CD4-positive, CD25-positive, alpha-beta regulatory T cell (primary cell): ENCODE measurements around the gene SLC20A1. TPM values are rescaled to one million over a fixed set of nuclear protein-coding genes. Genes with fewer than 3 reads are reported as not detected.

Source experiments
- ATAC-seq, 2 donors: fragments of 150-1000 bp; cut with Tn5 transposase; one replicate each; pipeline ENCODE4 v1.10.0; 2021; ENCODE audit warnings: low read depth in 2 of 2, moderate number of reproducible peaks in 2 of 2, moderate library complexity in 1 of 2
- DNase-seq, 3 donors: peaks; one replicate each; pipeline versions ENCODE4 v3.0.0 to v3.0.0-alpha.2; 2012 to 2022; ENCODE audit warnings: mixed read lengths in 1 of 3
- H3K27ac ChIP-seq: one replicate; pipeline ENCODE4 v1.7.0; 2013; ENCODE audit warnings: mild to moderate bottlenecking, low read length; ENCODE audit not compliant: insufficient read depth, poor library complexity, severe bottlenecking
- H3K27me3 ChIP-seq: one replicate; pipeline ENCODE4 v1.7.0; 2013; ENCODE audit warnings: low read length; ENCODE audit not compliant: control insufficient read depth, insufficient read depth
- H3K36me3 ChIP-seq: one replicate; pipeline ENCODE4 v1.7.0; 2013; ENCODE audit warnings: mild to moderate bottlenecking, low read length, moderate library complexity; ENCODE audit not compliant: control insufficient read depth, insufficient read depth
- H3K4me1 ChIP-seq: 2 replicates; pipeline ENCODE4 v1.7.0; 2013; ENCODE audit warnings: mild to moderate bottlenecking, low read length; ENCODE audit not compliant: insufficient read depth, control insufficient read depth, poor library complexity, severe bottlenecking
- H3K4me3 ChIP-seq: one replicate; pipeline ENCODE4 v1.7.0; 2013; ENCODE audit warnings: low read depth, mild to moderate bottlenecking, low read length, moderate library complexity
- H3K9me3 ChIP-seq, 2 experiments: 1 replicate in 1 of 2; 2 replicates in 1 of 2; pipeline ENCODE4 v1.7.0; 2013; ENCODE audit warnings: low read length in 2 of 2, mild to moderate bottlenecking in 1 of 2, moderate library complexity in 1 of 2; ENCODE audit not compliant: control insufficient read depth in 2 of 2
- H3K27ac Mint-ChIP-seq, 3 donors: one replicate each; pipeline ENCODE4 v1.8.0; 2020 to 2022; ENCODE audit warnings: mild to moderate bottlenecking in 3 of 3, mixed read lengths in 3 of 3, moderate library complexity in 2 of 3
- H3K27me3 Mint-ChIP-seq: one replicate; pipeline ENCODE4 v1.8.0; 2022; ENCODE audit warnings: mild to moderate bottlenecking, mixed read lengths
- H3K36me3 Mint-ChIP-seq: one replicate; pipeline ENCODE4 v1.8.0; 2020; ENCODE audit warnings: mixed read lengths
- H3K4me1 Mint-ChIP-seq, 4 donors: one replicate each; pipeline ENCODE4 v1.8.0; 2020 to 2022; ENCODE audit warnings: mixed read lengths in 4 of 4, mild to moderate bottlenecking in 1 of 4
- H3K4me3 Mint-ChIP-seq, 4 donors: one replicate each; pipeline ENCODE4 v1.8.0; 2020 to 2022; ENCODE audit warnings: mild to moderate bottlenecking in 4 of 4, mixed read lengths in 4 of 4, moderate library complexity in 3 of 4
- H3K9me3 Mint-ChIP-seq, 7 donors: one replicate each; pipeline ENCODE4 v1.8.0; 2020 to 2022; ENCODE audit warnings: mixed read lengths in 7 of 7, mild to moderate bottlenecking in 3 of 7, moderate library complexity in 2 of 7
- polyA plus RNA-seq, 4 donors: library from polyadenylated mRNA; unstranded; fragments of 300-500 nt; fragmentation: Illumina TruSeq; gene quantifications; one replicate each; pipeline ENCODE4 v1.2.3, GENCODE V29; 2021
- total RNA-seq: library from RNA; stranded (reverse); gene quantifications from one replicate; pipeline ENCODE4 v1.2.3, GENCODE V29; 2022

Gene SLC20A1
- total RNA-seq (130 TPM), polyA plus RNA-seq (10 to 100 TPM; 18.1 to 30.7 (median 24.9) TPM)

DNA sequence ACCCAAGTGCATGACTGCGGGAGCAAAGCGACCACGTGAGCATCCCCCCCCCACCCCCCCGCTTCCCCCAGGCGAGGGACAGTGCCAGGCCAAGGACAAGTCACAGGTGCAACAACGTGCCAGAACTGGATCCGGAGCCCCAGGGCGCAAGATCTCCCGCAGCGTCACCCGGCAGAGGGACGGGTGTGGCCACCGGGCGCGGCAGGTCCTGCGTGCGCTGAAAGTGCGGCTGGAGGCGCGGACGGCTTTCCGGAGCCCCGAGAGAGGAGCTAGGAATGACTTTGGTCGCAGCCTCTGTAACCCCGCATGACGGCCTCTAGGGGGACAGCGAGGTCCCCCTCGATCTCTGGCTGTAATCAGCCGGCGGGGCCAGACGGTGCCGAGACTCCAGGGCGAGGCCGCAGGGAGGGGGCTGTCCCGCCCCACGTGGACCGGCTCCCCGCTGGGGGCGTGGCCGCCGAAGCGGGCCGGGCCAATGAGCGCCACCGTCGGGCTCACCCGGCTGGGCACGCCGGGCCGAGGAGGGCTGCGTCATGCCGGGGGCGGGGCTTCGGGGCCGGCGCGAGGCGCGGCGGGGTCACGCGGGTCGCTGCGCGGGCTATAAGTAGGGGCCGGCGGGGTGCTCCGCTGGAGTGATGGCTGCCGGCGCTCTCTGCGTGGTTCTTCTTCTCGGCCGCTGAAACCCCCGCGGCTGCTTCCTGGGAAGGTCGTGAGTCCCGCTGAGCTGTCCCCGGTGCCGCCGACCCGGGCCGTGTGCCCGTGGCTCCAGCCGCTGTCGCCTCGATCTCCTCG, at the start of gene SLC20A1:
TSS of gene SLC20A1 (plus strand) at position 630 of the 792 bp plus-strand sequence. CDS start 890 bp downstream, outside the sequence.
- DNase-seq (peak; percentile 96 to 98 (median 98)), ATAC-seq (peak; percentile 93 to 95)
- H3K36me3 Mint-ChIP-seq = peaks cover 20% of the 10 kb centered on the region
- H3K4me3 Mint-ChIP-seq = peak within 1 kb of the TSS; percentile 88 to 100 (median 96)
- peaks cover 45% of the 10 kb centered on the region for H3K4me1 ChIP-seq
- peaks cover 16% of the 10 kb centered on the region for H3K36me3 ChIP-seq
- peak within 1 kb of the TSS; percentile 94 for H3K4me3 ChIP-seq
- peaks cover 31 to 48% (median 45%) of the 10 kb centered on the region in 4 donors for H3K4me1 Mint-ChIP-seq
- H3K27me3 Mint-ChIP-seq = no peaks in the 10 kb centered on the region
- no peaks in the 10 kb centered on the region for H3K9me3 ChIP-seq
- H3K9me3 Mint-ChIP-seq = no peaks in the 10 kb centered on the region
- peak within 1 kb of the TSS; percentile 86 for H3K27ac ChIP-seq
- H3K27ac Mint-ChIP-seq = peak within 1 kb of the TSS; percentile 69 to 94 (median 75)
- no peaks in the 10 kb centered on the region for H3K27me3 ChIP-seq

DNA sequence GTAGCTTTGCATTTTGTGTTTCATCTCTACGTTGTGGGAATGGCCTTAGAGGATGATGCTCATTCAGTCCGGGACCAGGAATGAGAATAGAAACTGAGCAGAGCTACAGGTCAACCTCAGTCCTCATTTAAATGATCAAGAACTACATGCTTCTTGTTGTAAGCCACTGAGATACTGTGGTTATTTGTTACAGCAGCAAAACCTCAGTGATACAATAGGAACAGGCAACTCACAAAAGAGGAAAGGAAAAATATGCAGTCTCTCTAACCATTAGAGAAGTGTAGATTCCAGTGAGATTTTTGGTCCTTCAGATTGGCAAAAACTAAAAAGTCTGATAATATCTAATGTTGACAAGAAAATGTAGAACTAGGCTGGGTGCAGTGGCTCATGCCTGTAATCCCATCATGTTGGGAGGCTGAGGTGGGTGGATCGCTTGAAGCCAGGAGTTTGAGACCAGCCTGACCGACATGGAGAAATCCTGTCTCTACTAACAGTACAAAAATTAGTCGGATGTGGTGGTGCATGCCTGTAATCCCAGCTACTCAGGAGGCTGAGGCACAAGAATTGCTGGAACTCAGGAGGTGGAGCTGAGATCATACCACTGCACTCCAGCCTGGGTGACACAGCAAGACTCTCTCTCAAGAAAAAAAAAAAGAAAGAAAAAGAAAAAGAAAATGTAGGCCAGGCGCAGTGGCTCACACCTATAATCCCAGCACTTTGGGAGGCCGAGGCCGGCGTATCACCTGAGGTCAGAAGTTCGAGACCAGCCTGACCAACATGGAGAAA, 48.0 kb upstream of the SLC20A1 start:
- ATAC-seq (no peak), DNase-seq (no peak)
- Histone ChIP-seq H3K27ac (no peak overlapping the region), H3K36me3 (no peaks in the 10 kb centered on the region), H3K27me3 (no peaks in the 10 kb centered on the region), H3K4me1 (no peaks in the 10 kb centered on the region), H3K9me3 (no peaks in the 10 kb centered on the region), H3K4me3 (no peak overlapping the region)
- H3K27me3 Mint-ChIP-seq = no peaks in the 10 kb centered on the region
- H3K4me1 Mint-ChIP-seq = peaks cover 0 to 11% (median 4%) of the 10 kb centered on the region in 4 donors
- peak overlapping the region in 1 of 3 donors; percentile 43 for H3K27ac Mint-ChIP-seq
- no peaks in the 10 kb centered on the region for H3K9me3 Mint-ChIP-seq
- H3K4me3 Mint-ChIP-seq = no peak overlapping the region
- peaks cover 11% of the 10 kb centered on the region for H3K36me3 Mint-ChIP-seq

GRCh38 chr2:112600634-112601033, 45.1 kb upstream of the SLC20A1 start:
- ATAC-seq = no peak

GRCh38 chr2:112601754-112602153, 44.0 kb upstream of the SLC20A1 start:
- no peaks in the 10 kb centered on the region for H3K27me3 Mint-ChIP-seq
- H3K9me3 ChIP-seq = no peaks in the 10 kb centered on the region
- no peaks in the 10 kb centered on the region for H3K36me3 Mint-ChIP-seq
- peaks cover 0 to 6% (median 4%) of the 10 kb centered on the region in 4 donors for H3K4me1 Mint-ChIP-seq
- no peaks in the 10 kb centered on the region for H3K27me3 ChIP-seq
- H3K27ac Mint-ChIP-seq = no peak overlapping the region
- ATAC-seq (no peak), DNase-seq (no peak)
- H3K27ac ChIP-seq = no peak overlapping the region
- H3K4me3 Mint-ChIP-seq = no peak overlapping the region
- H3K36me3 ChIP-seq = no peaks in the 10 kb centered on the region
- H3K4me1 ChIP-seq = no peaks in the 10 kb centered on the region
- H3K9me3 Mint-ChIP-seq = no peaks in the 10 kb centered on the region
- no peak overlapping the region for H3K4me3 ChIP-seq

More at GRCh38 chr2:112600634-112601033, 45.1 kb upstream of the SLC20A1 start:
- no peaks in the 10 kb centered on the region for H3K9me3 ChIP-seq
- H3K27me3 ChIP-seq = no peaks in the 10 kb centered on the region
- no peak overlapping the region for H3K4me3 ChIP-seq
- no peak for DNase-seq
- H3K9me3 Mint-ChIP-seq = no peaks in the 10 kb centered on the region
- no peaks in the 10 kb centered on the region for H3K36me3 Mint-ChIP-seq
- no peaks in the 10 kb centered on the region for H3K36me3 ChIP-seq
- peaks cover 0 to 6% (median 4%) of the 10 kb centered on the region in 4 donors for H3K4me1 Mint-ChIP-seq
- H3K4me1 ChIP-seq = no peaks in the 10 kb centered on the region
- no peak overlapping the region for H3K4me3 Mint-ChIP-seq
- H3K27me3 Mint-ChIP-seq = no peaks in the 10 kb centered on the region
- no peak overlapping the region for H3K27ac Mint-ChIP-seq
- no peak overlapping the region for H3K27ac ChIP-seq

GRCh38 chr2:112602917-112603316, 42.8 kb upstream of the SLC20A1 start:
- Histone ChIP-seq H3K4me1 (no peaks in the 10 kb centered on the region), H3K4me3 (no peak overlapping the region), H3K27me3 (no peaks in the 10 kb centered on the region), H3K9me3 (no peaks in the 10 kb centered on the region), H3K36me3 (no peaks in the 10 kb centered on the region), H3K27ac (no peak overlapping the region)
- H3K27me3 Mint-ChIP-seq = no peaks in the 10 kb centered on the region
- H3K4me1 Mint-ChIP-seq = peaks cover 0 to 6% (median 4%) of the 10 kb centered on the region in 4 donors
- DNase-seq (no peak), ATAC-seq (no peak)
- H3K27ac Mint-ChIP-seq = no peak overlapping the region
- no peaks in the 10 kb centered on the region for H3K9me3 Mint-ChIP-seq
- H3K36me3 Mint-ChIP-seq = no peaks in the 10 kb centered on the region
- H3K4me3 Mint-ChIP-seq = no peak overlapping the region

DNA sequence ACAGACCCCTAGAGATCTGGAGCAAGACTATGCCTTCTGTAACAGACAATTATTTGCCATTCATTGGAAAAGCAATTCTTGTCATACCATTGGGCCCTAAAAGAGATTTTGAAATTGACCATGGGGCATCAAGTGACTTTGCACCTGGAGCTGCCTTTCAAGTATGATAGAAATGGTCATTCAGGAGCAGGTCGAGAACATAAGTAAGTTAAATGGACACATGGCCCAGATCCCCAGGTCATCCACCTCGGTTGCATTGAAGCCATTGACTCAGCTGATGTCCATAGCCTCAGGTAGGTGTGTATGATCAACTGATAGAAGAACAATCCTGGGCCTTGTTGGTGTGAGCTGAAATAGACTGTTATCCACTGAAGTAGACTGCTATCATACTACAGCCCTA, 42.0 kb upstream of the SLC20A1 start:
- no peak overlapping the region for H3K4me3 ChIP-seq
- ATAC-seq (no peak), DNase-seq (no peak)
- peaks cover 0 to 6% (median 4%) of the 10 kb centered on the region in 4 donors for H3K4me1 Mint-ChIP-seq
- H3K9me3 ChIP-seq = no peaks in the 10 kb centered on the region
- H3K36me3 Mint-ChIP-seq = no peaks in the 10 kb centered on the region
- no peaks in the 10 kb centered on the region for H3K36me3 ChIP-seq
- peaks cover 4% of the 10 kb centered on the region for H3K27me3 Mint-ChIP-seq
- H3K9me3 Mint-ChIP-seq = no peaks in the 10 kb centered on the region
- H3K27ac Mint-ChIP-seq = no peak overlapping the region
- no peaks in the 10 kb centered on the region for H3K27me3 ChIP-seq
- H3K27ac ChIP-seq = no peak overlapping the region
- H3K4me1 ChIP-seq = no peaks in the 10 kb centered on the region
- no peak overlapping the region for H3K4me3 Mint-ChIP-seq

GRCh38 chr2:112604952-112605351, 40.8 kb upstream of the SLC20A1 start:
- H3K4me3 ChIP-seq = no peak overlapping the region
- DNase-seq (no peak), ATAC-seq (no peak)
- H3K27ac ChIP-seq = no peak overlapping the region
- peaks cover 0 to 4% (median 3%) of the 10 kb centered on the region in 4 donors for H3K4me1 Mint-ChIP-seq
- H3K27ac Mint-ChIP-seq = no peak overlapping the region
- no peaks in the 10 kb centered on the region for H3K27me3 ChIP-seq
- H3K9me3 ChIP-seq = no peaks in the 10 kb centered on the region
- H3K4me1 ChIP-seq = no peaks in the 10 kb centered on the region
- H3K36me3 Mint-ChIP-seq = no peaks in the 10 kb centered on the region
- no peaks in the 10 kb centered on the region for H3K36me3 ChIP-seq
- H3K4me3 Mint-ChIP-seq = no peak overlapping the region
- peaks cover 4% of the 10 kb centered on the region for H3K27me3 Mint-ChIP-seq
- no peaks in the 10 kb centered on the region for H3K9me3 Mint-ChIP-seq
